Inflammatory macrophage treated with lipopolysaccharide for 1 hour (primary cell): ENCODE results near the gene TRAPPC3L.

Experiments used
- DNase-seq, 2 donors: peaks; one replicate each; pipeline ENCODE4 v3.0.0-alpha.2; 2020 to 2022

The TRAPPC3L gene

GRCh38 chr6:116461932-116462885, 83.3 kb downstream of the TRAPPC3L start:
- DNase-seq = no peak

- peak; percentile 64 to 71 for DNase-seq
These were observed 84.1 kb downstream of the TRAPPC3L start, which contains the start of gene CALHM6 for GRCh38 chr6:116461331-116461931. Gene CALHM6, plus strand, starts transcription at chr6:116461375. Its CDS starts 555 bp downstream, at chr6:116461930.

GRCh38 chr6:116459927-116460326, 85.6 kb downstream of the TRAPPC3L start:
- DNase-seq = no peak

- no peak for DNase-seq
These were observed 87.2 kb downstream of the TRAPPC3L start for GRCh38 chr6:116458264-116458663.

GRCh38 chr6:116456927-116457326, 88.6 kb downstream of the TRAPPC3L start:
- peak; percentile 24 to 47 for DNase-seq

- peak in 1 of 2 donors; percentile 55 for DNase-seq
These were observed 89.4 kb downstream of the TRAPPC3L start for GRCh38 chr6:116456106-116456505.

GRCh38 chr6:116452531-116452930, 93.0 kb downstream of the TRAPPC3L start:
- peak in 1 of 2 donors; percentile 50 for DNase-seq

- no peak for DNase-seq
These were observed 93.6 kb downstream of the TRAPPC3L start for GRCh38 chr6:116451916-116452315.

- peak; percentile 57 to 59 for DNase-seq
These were observed 94.4 kb downstream of the TRAPPC3L start for GRCh38 chr6:116450769-116451740.

GRCh38 chr6:116450185-116450710, 95.2 kb downstream of the TRAPPC3L start:
- DNase-seq = no peak

GRCh38 chr6:116449565-116449964, 95.9 kb downstream of the TRAPPC3L start:
- no peak for DNase-seq

- DNase-seq = peak; percentile 69 to 82
These were observed 97.9 kb downstream of the TRAPPC3L start for GRCh38 chr6:116447496-116448011.

- no peak for DNase-seq
These were observed 98.4 kb downstream of the TRAPPC3L start for GRCh38 chr6:116447052-116447451.

GRCh38 chr6:116446399-116446798, 99.1 kb downstream of the TRAPPC3L start:
- DNase-seq = peak; percentile 79 to 86

GRCh38 chr6:116445102-116445501, 100.4 kb downstream of the TRAPPC3L start:
- peak; percentile 48 to 75 for DNase-seq
